Measurements from ENCODE around the gene WNK2.
"Not testable (repeated sequence)": the region's sequence is repeated elsewhere in the genome, so short reads cannot be mapped to it uniquely, and the experiment has no call there.

The WNK2 gene

GRCh38 chr9:93345643-93346230, 161.8 kb downstream of the WNK2 start:
- H3K9me3 ChIP-seq (ENCODE audit: low read depth, low read length): no peaks in the 10 kb centered on the region
- no peak overlapping the region for H3K9ac ChIP-seq (ENCODE audit: insufficient read length)
- H3K4me3 ChIP-seq: no peak overlapping the region
- no peak overlapping the region for H3K27ac ChIP-seq
- no peaks in the 10 kb centered on the region for H3K36me3 ChIP-seq (ENCODE audit: insufficient read depth, low read length)
- DNase-seq (ENCODE audit: low read depth, low spot score): no peak
- TF ChIP-seq FOXP2 (optimal IDR thresholded peaks at IDR 0.05; ENCODE audit: control extremely low read depth, extremely low read length, insufficient read depth) (no peak), EZH2 (IDR thresholded peaks at IDR 0.05) (no peak), POLR2AphosphoS5 (IDR thresholded peaks at IDR 0.05; ENCODE audit: borderline replicate concordance, low read depth, low read length) (no peak)

DNA sequence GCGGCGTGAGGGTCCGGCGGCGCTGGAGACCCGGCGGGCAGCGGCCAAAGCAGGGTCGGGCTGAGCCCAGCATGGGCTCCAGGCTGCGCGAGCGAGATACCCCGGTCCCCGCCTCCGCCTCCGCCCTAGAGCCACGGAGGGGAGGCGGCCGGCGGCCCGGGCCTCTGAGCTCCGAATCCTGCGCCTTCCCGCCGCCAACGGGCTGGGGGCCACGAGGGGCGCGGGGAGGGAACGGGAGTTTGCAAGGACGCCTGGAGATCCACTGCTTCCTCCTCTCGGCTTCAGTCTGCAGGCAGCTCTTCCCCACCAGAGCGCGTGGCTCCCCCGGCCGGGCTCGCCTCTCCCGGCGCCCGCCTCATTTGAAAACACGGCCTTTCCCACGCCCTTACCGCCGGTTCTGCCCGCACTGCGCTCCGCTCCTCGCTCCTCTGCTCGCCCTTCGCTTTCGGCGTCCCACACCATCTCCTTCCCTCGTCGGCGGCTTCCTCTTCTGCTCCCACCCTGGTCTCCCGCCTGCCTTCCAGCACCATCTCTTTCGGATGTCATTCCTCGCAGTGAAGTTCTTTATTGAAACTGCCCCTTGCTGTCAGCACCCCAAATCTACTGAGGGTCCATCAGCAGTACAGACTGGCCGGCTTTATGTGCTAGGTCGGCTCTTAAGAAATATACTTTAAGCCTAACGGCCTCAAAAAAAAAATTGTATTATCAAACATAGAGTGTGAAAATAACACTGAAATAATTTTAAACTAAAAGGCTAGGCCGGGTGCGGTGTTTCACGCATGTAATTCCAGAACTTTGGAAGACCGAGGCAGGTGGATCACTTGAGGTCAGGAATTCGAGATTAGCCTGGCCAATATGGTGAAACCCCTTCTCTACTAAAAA, 162.5 kb downstream of the WNK2 start:
- no peak for TF ChIP-seq POLR2AphosphoS5 (IDR thresholded peaks at IDR 0.05; ENCODE audit: borderline replicate concordance, low read depth, low read length)
- TF ChIP-seq FOXP2 (optimal IDR thresholded peaks at IDR 0.05; ENCODE audit: control extremely low read depth, extremely low read length, insufficient read depth): no peak
- TF ChIP-seq EZH2 (IDR thresholded peaks at IDR 0.05): no peak
- H3K4me3 ChIP-seq: no peak overlapping the region
- no peak overlapping the region for H3K27ac ChIP-seq
- no peak for DNase-seq (ENCODE audit: low read depth, low spot score)
- no peaks in the 10 kb centered on the region for H3K9me3 ChIP-seq (ENCODE audit: low read depth, low read length)
- no peaks in the 10 kb centered on the region for H3K36me3 ChIP-seq (ENCODE audit: insufficient read depth, low read length)
- H3K9ac ChIP-seq (ENCODE audit: insufficient read length): no peak overlapping the region

GRCh38 chr9:93347371-93347975, 163.5 kb downstream of the WNK2 start:
- not testable (repeated sequence) for DNase-seq (ENCODE audit: low read depth, low spot score); H3K9ac ChIP-seq (ENCODE audit: insufficient read length); H3K4me3 ChIP-seq; H3K9me3 ChIP-seq (ENCODE audit: low read depth, low read length); H3K36me3 ChIP-seq (ENCODE audit: insufficient read depth, low read length); H3K27ac ChIP-seq

GRCh38 chr9:93353413-93354310, 169.7 kb downstream of the WNK2 start:
- H3K36me3 ChIP-seq (ENCODE audit: insufficient read depth, low read length); H3K9me3 ChIP-seq (ENCODE audit: low read depth, low read length); H3K27ac ChIP-seq: not testable (repeated sequence)

GRCh38 chr9:93354451-93354850, 170.5 kb downstream of the WNK2 start:
- H3K9ac ChIP-seq (ENCODE audit: insufficient read length): no peak overlapping the region

More at GRCh38 chr9:93353413-93354310, 169.7 kb downstream of the WNK2 start:
- H3K4me3 ChIP-seq; H3K9ac ChIP-seq (ENCODE audit: insufficient read length); DNase-seq (ENCODE audit: low read depth, low spot score): not testable (repeated sequence)

DNA sequence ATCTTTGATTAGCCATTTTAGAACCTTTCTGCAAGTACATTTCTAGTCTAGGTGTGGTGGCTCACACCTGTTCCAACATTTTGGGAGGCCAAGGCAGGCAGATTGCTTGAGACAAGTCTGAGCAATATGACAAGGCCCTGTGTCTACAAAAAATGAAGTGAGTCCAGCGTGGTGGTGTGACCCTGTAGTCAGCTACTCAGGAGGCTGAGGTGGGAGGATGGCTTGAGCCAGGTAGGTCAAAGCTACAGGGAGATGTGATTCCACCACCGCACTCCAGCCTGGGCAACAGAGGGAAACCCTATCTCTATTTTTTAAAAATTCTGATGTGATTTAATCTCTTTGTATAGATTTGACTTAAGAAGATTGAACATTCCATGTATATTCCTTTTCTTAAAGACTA, 171.9 kb downstream of the WNK2 start:
- Histone ChIP-seq H3K9me3 (ENCODE audit: low read depth, low read length) (no peaks in the 10 kb centered on the region), H3K27ac (no peak overlapping the region), H3K36me3 (ENCODE audit: insufficient read depth, low read length) (no peaks in the 10 kb centered on the region), H3K4me3 (no peak overlapping the region), H3K9ac (ENCODE audit: insufficient read length) (no peak overlapping the region)
- no peak for TF ChIP-seq FOXP2 (optimal IDR thresholded peaks at IDR 0.05; ENCODE audit: control extremely low read depth, extremely low read length, insufficient read depth)
- no peak for TF ChIP-seq EZH2 (IDR thresholded peaks at IDR 0.05)
- no peak for TF ChIP-seq POLR2AphosphoS5 (IDR thresholded peaks at IDR 0.05; ENCODE audit: borderline replicate concordance, low read depth, low read length)
- DNase-seq (ENCODE audit: low read depth, low spot score): no peak

More at GRCh38 chr9:93354451-93354850, 170.5 kb downstream of the WNK2 start:
- Histone ChIP-seq H3K9me3 (ENCODE audit: low read depth, low read length) (no peaks in the 10 kb centered on the region), H3K27ac (no peak overlapping the region), H3K36me3 (ENCODE audit: insufficient read depth, low read length) (no peaks in the 10 kb centered on the region), H3K4me3 (no peak overlapping the region)
- TF ChIP-seq FOXP2 (optimal IDR thresholded peaks at IDR 0.05; ENCODE audit: control extremely low read depth, extremely low read length, insufficient read depth) (no peak), POLR2AphosphoS5 (IDR thresholded peaks at IDR 0.05; ENCODE audit: borderline replicate concordance, low read depth, low read length) (no peak), EZH2 (IDR thresholded peaks at IDR 0.05) (no peak)
- no peak for DNase-seq (ENCODE audit: low read depth, low spot score)

- H3K9me3 ChIP-seq (ENCODE audit: low read depth, low read length): no peaks in the 10 kb centered on the region
- no peak overlapping the region for H3K4me3 ChIP-seq
Measured at GRCh38 chr9:93357649-93358048, 173.7 kb downstream of the WNK2 start.

DNA sequence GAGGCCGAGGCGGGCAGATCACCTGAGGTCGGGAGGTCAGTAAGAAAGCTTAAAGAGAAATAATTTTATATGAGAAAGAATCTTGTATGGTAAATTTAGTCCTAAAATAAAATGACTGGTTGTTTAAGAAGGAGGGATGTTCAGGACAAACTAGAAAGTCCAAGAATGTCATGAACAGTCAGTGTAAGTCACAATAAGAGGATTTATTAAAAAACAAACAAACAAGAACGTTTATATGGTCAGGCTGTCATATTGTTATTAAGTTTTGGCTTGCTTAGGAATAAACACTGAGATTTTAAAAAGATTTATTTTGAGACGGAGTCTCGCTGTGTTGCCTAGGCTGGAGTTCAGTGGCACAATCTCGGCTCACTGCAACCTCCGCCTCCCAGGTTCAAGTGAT, 176.0 kb downstream of the WNK2 start:
- H3K36me3 ChIP-seq (ENCODE audit: insufficient read depth, low read length); H3K9ac ChIP-seq (ENCODE audit: insufficient read length); H3K4me3 ChIP-seq; H3K27ac ChIP-seq; DNase-seq (ENCODE audit: low read depth, low spot score); H3K9me3 ChIP-seq (ENCODE audit: low read depth, low read length): not testable (repeated sequence)

More at GRCh38 chr9:93357649-93358048, 173.7 kb downstream of the WNK2 start:
- TF ChIP-seq EZH2 (IDR thresholded peaks at IDR 0.05): no peak
- TF ChIP-seq POLR2AphosphoS5 (IDR thresholded peaks at IDR 0.05; ENCODE audit: borderline replicate concordance, low read depth, low read length): no peak
- TF ChIP-seq FOXP2 (optimal IDR thresholded peaks at IDR 0.05; ENCODE audit: control extremely low read depth, extremely low read length, insufficient read depth): no peak
- H3K27ac ChIP-seq: no peak overlapping the region
- H3K9ac ChIP-seq (ENCODE audit: insufficient read length): no peak overlapping the region
- DNase-seq (ENCODE audit: low read depth, low spot score): no peak
- H3K36me3 ChIP-seq (ENCODE audit: insufficient read depth, low read length): no peaks in the 10 kb centered on the region
